Raji (cell line): ENCODE results near the gene RSAD2.

Experiments used
- POLR2A ChIP-seq: IDR thresholded peaks from 2 replicates; pipeline ENCODE4 v1.6.1; 2011; ENCODE audit warnings: low read depth, low read length, control low read depth; ENCODE audit not compliant: insufficient read depth

Gene RSAD2

GRCh38 chr2:6855860-6856547 is 21.6 kb upstream of the RSAD2 start:
- no peak for TF ChIP-seq POLR2A

GRCh38 chr2:6856548-6856920 is 21.0 kb upstream of the RSAD2 start:
- TF ChIP-seq POLR2A: no peak

- no peak for TF ChIP-seq POLR2A
Observed at GRCh38 chr2:6860296-6860695, 17.3 kb upstream of the RSAD2 start.

- TF ChIP-seq POLR2A: no peak
Observed at GRCh38 chr2:6863792-6864191, 13.8 kb upstream of the RSAD2 start.

- no peak for TF ChIP-seq POLR2A
Observed at GRCh38 chr2:6864231-6864754, 13.3 kb upstream of the RSAD2 start.

GRCh38 chr2:6864923-6865345 is 12.6 kb upstream of the RSAD2 start:
- no peak for TF ChIP-seq POLR2A

- no peak for TF ChIP-seq POLR2A
Observed at GRCh38 chr2:6865346-6866274, 12.0 kb upstream of the RSAD2 start, which contains the start of gene CMPK2. CMPK2 (minus strand) TSS chr2:6865907; CDS start chr2:6865696, 211 bp downstream.

- no peak for TF ChIP-seq POLR2A
Observed at GRCh38 chr2:6866275-6866671, 11.3 kb upstream of the RSAD2 start.

- TF ChIP-seq POLR2A: no peak
Observed at GRCh38 chr2:6866982-6867381, 10.6 kb upstream of the RSAD2 start.

- no peak for TF ChIP-seq POLR2A
Observed at GRCh38 chr2:6872394-6872793, 5.2 kb upstream of the RSAD2 start.

- no peak for TF ChIP-seq POLR2A
Observed at GRCh38 chr2:6874032-6874431, 3.5 kb upstream of the RSAD2 start.

- no peak for TF ChIP-seq POLR2A
Observed at GRCh38 chr2:6876309-6876708, 1.3 kb upstream of the RSAD2 start.

GRCh38 chr2:6878549-6878948 is 972 bp downstream of the RSAD2 start:
- TF ChIP-seq POLR2A: no peak

- no peak for TF ChIP-seq POLR2A
Observed at GRCh38 chr2:6879011-6879410, 1.4 kb downstream of the RSAD2 start.

- TF ChIP-seq POLR2A: no peak
Observed at GRCh38 chr2:6880200-6880733, 2.7 kb downstream of the RSAD2 start.

GRCh38 chr2:6881046-6881445 is 3.5 kb downstream of the RSAD2 start:
- TF ChIP-seq POLR2A: no peak

GRCh38 chr2:6881516-6881915 is 3.9 kb downstream of the RSAD2 start:
- TF ChIP-seq POLR2A: no peak
